Gastroesophageal sphincter (tissue), 3 donors: Measurements from ENCODE around the gene FYN.
A peak's percentile ranks its signal among the peaks of the same experiment; 100 is the strongest.

Experiments used
- CTCF ChIP-seq, 4 experiments: fragments of 200-600 bp in 2 of 4; fragments of 450-650 bp in 2 of 4; sonication (generic) in 1 of 4; IDR thresholded peaks; one replicate each; pipeline ENCODE4 v1.5.1; 2017 to 2019; ENCODE audit warnings: antibody characterized with exemption in 4 of 4, mild to moderate bottlenecking in 2 of 4, moderate library complexity in 2 of 4
- POLR2A ChIP-seq, 2 donors: fragments of 450-650 bp; IDR thresholded peaks; one replicate each; pipeline ENCODE4 v1.6.1; 2017; ENCODE audit warnings: antibody characterized with exemption in 2 of 2, mild to moderate bottlenecking in 2 of 2, moderate library complexity in 1 of 2
- POLR2AphosphoS5 ChIP-seq: sonication (generic); formaldehyde crosslinking; IDR thresholded peaks from one replicate; pipeline ENCODE4 v1.6.1; 2017; ENCODE audit warnings: antibody characterized with exemption

DNA sequence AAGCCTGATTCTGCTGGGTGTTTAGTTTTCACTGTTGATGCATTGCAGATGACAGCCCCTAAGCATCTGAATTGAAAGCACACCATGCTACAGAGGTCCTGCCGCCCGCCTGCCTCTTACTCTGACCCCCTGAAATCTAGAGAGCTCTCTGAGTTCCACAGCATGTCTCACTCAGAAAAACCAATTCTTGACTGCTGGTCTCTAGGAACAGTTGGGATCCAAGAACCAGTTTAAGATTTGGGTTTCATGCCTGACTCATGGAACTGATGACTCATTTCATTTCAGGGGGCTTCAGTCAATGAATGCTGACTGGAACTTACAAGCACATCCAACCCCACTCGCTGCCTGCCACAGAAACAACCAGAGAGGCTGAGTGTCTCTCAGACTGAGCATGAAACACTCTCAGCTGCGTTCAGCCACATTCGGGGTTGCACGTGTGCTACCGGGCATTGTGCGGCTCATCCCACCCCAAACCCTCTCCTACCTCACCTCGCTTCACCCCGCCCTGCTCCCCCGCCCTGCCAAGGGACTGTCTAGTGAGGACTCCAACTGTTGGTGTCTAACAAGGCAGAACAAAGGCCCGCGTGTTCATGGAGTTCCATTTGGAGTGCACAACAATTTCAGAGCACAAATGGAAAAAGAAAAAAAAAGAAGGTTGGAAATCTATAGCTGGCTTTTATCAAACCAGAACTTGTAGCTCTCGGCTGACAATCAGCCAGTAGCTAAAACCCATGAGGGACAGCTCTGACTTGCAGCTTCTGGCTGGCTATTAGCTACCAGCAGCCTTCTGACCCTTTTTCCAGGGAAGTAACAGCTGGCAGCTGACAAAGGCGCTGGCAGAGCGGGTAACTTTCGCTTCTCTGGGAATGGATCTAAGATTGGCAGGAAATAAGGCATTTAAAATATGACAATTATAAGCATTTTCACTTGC, 247.5 kb downstream of the FYN start:
- no peak for TF ChIP-seq CTCF (IDR thresholded peaks at IDR 0.05)
- TF ChIP-seq POLR2AphosphoS5: peak; percentile 59
- no peak for TF ChIP-seq POLR2A (IDR thresholded peaks at IDR 0.05)
